ENCODE measurements around the gene ARFIP2.

DNA sequence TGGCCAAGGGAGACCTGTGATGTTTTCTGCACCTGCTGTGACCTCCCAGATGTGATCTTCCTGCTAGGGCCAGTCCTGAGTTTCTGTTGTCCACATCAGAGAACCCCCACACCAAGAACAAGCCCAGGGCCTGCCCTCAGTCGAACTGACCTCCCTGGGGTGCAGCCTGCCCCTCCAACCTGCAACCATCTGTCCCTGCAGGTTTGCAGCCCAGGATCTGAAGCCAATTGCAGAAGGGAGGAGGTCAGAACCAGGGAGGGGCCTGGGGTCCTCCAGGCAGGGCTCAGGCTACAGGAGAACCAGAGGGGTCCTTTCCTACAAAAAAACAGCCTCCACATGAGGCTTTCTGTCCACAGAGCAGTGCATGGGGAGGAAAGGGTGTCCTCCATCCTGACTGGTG, 8.2 kb downstream of the ARFIP2 start:
- TF ChIP-seq CREB1 (IDR thresholded peaks at IDR 0.05; ENCODE audit: low read depth) (no peak), EP300 (IDR thresholded peaks at IDR 0.05; ENCODE audit: borderline replicate concordance) (no peak), EGR1 (IDR thresholded peaks at IDR 0.05) (no peak), RAD21 (IDR thresholded peaks at IDR 0.05; ENCODE audit: low read depth) (no peak), TAF1 (IDR thresholded peaks at IDR 0.05; ENCODE audit: low read depth) (no peak), NFIC (IDR thresholded peaks at IDR 0.05) (no peak), FOXM1 (IDR thresholded peaks at IDR 0.05; ENCODE audit: borderline replicate concordance, low read depth) (no peak), ZBTB7A (IDR thresholded peaks at IDR 0.05; ENCODE audit: low read depth) (no peak), YY1 (IDR thresholded peaks at IDR 0.05; ENCODE audit: low read depth) (no peak), TCF12 (IDR thresholded peaks at IDR 0.05; ENCODE audit: low read depth) (no peak), TEAD4 (IDR thresholded peaks at IDR 0.05) (no peak), CEBPB (IDR thresholded peaks at IDR 0.05) (no peak)
- TF ChIP-seq, protein P1, sequence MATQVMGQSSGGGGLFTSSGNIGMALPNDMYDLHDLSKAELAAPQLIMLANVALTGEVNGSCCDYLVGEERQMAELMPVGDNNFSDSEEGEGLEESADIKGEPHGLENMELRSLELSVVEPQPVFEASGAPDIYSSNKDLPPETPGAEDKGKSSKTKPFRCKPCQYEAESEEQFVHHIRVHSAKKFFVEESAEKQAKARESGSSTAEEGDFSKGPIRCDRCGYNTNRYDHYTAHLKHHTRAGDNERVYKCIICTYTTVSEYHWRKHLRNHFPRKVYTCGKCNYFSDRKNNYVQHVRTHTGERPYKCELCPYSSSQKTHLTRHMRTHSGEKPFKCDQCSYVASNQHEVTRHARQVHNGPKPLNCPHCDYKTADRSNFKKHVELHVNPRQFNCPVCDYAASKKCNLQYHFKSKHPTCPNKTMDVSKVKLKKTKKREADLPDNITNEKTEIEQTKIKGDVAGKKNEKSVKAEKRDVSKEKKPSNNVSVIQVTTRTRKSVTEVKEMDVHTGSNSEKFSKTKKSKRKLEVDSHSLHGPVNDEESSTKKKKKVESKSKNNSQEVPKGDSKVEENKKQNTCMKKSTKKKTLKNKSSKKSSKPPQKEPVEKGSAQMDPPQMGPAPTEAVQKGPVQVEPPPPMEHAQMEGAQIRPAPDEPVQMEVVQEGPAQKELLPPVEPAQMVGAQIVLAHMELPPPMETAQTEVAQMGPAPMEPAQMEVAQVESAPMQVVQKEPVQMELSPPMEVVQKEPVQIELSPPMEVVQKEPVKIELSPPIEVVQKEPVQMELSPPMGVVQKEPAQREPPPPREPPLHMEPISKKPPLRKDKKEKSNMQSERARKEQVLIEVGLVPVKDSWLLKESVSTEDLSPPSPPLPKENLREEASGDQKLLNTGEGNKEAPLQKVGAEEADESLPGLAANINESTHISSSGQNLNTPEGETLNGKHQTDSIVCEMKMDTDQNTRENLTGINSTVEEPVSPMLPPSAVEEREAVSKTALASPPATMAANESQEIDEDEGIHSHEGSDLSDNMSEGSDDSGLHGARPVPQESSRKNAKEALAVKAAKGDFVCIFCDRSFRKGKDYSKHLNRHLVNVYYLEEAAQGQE (IDR thresholded peaks at IDR 0.05; ENCODE audit: low read depth) = no peak
- TF ChIP-seq, protein P2, sequence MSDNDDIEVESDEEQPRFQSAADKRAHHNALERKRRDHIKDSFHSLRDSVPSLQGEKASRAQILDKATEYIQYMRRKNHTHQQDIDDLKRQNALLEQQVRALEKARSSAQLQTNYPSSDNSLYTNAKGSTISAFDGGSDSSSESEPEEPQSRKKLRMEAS (IDR thresholded peaks at IDR 0.05) = no peak
